GM18526 (cell line): ENCODE data around the gene PILRA.

ENCODE experiments used
- POLR2A ChIP-seq: IDR thresholded peaks from 3 replicates; pipeline ENCODE4 v1.6.1; 2011; ENCODE audit not compliant: insufficient read length; ENCODE audit errors: extremely low read depth

The PILRA gene

DNA sequence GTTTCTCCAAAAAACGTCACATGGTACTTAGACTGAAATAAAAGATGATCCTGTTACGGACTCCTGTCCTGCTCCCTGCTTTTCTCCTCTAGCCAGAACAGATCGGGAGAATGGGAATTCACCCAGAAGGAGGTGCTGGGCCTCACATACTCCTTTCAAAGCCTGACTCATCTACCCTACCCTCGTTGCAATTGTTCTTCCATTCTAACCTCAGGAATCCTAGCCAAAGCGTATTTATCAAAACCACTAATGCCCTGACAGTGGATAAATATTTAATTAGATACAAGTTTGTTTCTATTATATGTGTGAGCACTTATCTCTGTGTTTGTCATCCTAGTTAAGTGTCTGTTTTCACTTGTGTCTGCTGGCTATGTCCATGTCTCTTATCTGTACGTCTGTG is 33.5 kb downstream of the PILRA start:
- TF ChIP-seq POLR2A = no peak

- no peak for TF ChIP-seq POLR2A
Observed at GRCh38 chr7:100407285-100408180, 34.2 kb downstream of the PILRA start.

DNA sequence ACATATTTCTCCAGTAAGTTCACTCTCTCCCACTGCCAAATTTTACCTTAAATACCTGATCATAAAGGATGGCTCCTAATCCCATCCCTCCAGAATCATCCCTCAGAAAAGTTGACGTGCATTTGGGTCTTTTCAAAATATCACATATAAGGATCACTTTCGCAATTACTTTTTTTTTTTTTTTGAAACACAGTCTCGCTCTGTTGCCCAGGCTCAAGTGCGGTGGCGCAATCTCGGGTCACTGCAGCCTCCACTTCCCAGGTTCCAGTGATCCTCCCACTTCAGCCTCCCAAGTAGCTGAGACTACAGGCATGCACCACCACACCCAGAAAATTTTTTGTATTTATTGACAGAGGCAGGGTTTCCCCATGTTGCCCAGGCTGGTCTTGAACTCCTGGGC is 37.8 kb downstream of the PILRA start:
- TF ChIP-seq POLR2A = no peak

DNA sequence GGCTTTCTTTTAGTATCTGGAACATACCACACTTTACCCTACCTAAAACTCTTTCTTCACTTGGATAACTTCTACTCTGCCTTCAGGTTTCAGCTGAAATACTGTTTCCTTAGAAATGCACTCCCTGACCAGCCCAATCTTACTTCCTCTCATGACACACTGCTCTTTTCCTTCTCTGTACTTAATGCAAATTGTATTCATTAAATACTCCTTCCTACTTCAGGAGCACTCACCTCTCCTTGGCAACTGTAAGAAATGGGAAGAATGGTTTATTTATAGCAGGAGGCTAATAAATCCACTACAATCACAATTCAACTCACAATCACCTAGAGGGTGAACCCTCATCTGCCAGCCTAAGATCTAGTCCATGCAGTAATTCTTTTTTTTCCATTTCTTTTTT is 40.1 kb downstream of the PILRA start:
- TF ChIP-seq POLR2A = no peak

- no peak for TF ChIP-seq POLR2A
Observed at GRCh38 chr7:100413889-100414288, 40.6 kb downstream of the PILRA start.

DNA sequence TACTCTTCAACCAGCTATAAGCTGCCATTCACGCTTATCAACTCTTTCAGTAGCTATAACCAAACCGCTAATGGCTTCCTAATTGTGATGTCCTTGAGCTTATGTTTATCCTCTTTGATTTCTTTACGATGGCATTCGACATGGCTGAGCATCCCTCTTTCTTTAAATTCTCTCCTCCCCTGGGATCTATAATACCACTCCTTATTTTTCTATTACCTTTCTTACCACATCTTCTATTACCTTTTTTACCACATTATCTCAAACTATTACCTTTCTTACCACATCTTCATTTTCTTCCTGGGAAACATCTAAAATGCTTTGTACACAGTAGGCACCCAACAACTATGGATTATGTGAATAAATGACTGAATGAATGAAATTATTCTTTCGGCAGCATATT is 42.2 kb downstream of the PILRA start:
- no peak for TF ChIP-seq POLR2A

DNA sequence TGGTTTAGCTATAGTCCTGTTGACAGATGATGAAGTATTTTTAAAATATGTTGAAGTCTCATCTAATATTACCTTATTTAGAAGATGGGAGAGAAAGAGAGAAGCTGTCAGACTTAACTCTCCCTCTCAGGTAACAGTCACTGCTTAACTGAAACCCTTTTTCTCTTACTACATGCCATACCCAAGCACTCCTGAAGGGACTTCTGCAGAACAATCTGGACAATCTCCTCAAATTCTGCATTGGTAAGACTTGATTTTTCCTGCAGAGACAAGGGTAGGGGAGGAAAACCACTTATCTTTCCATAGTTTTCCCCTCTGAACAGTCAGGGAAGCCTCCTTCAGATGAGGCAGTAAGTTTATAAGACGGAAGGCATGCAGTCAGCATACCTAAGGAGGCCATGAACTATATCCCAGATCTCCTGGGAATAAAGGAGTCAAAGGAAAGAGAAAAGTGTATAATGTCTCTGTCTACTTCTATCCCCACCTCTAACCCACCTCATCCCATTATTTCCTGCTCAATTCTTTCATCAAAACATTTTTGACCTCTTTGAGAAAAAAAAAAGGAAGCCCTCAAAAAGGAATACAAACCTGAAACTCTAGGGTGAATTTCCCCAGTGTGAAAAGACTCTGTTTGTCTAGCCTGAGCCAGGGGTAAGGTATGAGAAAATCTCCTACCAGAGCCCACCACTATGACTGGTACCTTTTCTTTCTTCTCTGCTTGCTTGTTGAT is 45.8 kb downstream of the PILRA start:
- TF ChIP-seq POLR2A = no peak

- no peak for TF ChIP-seq POLR2A
Observed at GRCh38 chr7:100419660-100420226, 46.5 kb downstream of the PILRA start.

GRCh38 chr7:100423315-100423714 is 50.0 kb downstream of the PILRA start:
- no peak for TF ChIP-seq POLR2A

- TF ChIP-seq POLR2A = no peak
Observed at GRCh38 chr7:100425347-100425746, 52.1 kb downstream of the PILRA start.

- no peak for TF ChIP-seq POLR2A
Observed at GRCh38 chr7:100426516-100426915, 53.2 kb downstream of the PILRA start.

- no peak for TF ChIP-seq POLR2A
Observed at GRCh38 chr7:100427762-100428198, 54.5 kb downstream of the PILRA start.

DNA sequence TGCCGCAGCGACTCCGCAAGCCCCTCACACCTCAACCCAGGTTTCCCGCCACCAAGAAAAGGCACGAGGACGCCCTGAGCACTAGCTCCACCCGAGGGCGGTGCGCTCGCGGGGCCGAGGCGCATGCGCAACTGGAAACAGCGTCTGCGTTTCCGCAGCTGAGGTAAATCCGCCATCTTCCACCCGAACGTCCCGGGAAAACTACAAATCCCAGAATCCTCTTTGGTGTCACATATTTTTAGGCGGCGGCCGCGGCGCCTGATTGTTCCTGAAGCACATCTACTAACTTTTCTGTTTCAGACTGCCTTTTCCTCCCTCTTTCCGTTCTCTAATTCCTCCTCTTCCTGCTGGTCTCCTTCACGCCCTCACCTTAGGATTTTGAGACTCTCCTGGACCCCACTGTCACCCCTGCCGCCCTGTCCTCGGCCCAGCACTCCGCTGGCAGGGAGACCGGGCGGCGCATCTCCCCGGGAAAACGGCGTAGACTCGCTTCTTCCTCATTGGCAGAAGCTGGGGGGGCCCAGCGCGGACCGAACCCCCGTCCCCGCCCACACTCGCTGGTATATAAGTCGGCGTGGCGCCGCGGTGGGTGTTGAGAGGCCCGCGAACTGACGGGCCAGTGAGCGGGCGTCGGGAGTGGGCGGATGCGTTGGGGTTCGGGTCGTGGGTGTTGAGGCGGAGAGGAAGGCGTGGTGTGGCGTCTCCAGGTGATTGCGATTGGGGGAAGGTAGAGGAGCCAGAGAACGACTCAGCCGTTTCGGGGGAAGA is 55.1 kb downstream of the PILRA start, which contains the start of gene ZCWPW1:
Gene ZCWPW1, minus strand, starts transcription at position 505 of the 768 bp plus-strand sequence. CDS start 8,054 bp downstream, outside the sequence.
- TF ChIP-seq POLR2A = peak; percentile 100

- peak; percentile 80 for TF ChIP-seq POLR2A
Observed at GRCh38 chr7:100428967-100429636, 55.8 kb downstream of the PILRA start.
